ENCODE data around the gene PHACTR3.

PHACTR3 gene

DNA sequence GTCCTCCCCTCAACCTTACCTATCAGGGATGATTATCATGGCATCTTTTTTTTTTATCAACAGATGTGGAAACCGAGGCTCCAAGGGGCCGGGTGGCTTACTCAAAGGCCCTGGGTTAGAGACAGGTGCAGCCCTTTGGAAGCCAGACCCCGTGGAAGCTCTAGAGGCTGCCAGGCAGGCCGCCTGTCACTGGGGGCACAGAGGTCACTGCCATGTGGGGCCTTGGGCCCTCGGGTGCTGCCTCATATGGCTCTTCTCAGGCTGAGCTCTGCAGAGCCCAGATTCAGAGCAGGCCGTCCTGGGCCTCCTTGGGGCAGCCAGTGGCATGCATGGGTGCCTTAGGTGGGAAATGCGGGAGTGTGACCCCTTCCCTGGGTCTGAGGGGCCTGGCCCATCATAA lies 136.3 kb downstream of the PHACTR3 start:
- no peak for DNase-seq

DNA sequence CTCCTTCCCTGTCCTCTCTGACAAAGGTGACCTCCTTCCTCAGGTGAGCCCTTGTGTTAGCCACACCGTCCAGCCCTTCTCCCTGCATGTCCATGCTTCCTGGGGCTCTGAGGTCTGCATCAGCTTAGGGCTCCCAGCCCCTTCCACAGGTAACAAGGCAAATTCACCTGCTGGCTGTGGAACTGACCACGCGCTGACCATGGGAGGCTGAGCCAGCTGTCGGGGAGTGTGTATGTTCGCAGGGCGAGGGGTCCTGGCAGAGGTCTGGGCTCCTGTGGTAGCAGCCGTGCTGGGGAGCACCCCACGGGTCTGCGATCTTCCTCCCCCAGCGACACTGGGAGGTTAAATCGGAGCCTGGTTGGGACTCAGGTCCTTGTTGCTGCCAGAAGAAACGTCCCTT lies 136.7 kb downstream of the PHACTR3 start:
- DNase-seq, result no peak

- no peak for DNase-seq
These were observed 138.2 kb downstream of the PHACTR3 start for GRCh38 chr20:59742351-59743095.

GRCh38 chr20:59743308-59743707 lies 139.0 kb downstream of the PHACTR3 start:
- no peak for DNase-seq

DNA sequence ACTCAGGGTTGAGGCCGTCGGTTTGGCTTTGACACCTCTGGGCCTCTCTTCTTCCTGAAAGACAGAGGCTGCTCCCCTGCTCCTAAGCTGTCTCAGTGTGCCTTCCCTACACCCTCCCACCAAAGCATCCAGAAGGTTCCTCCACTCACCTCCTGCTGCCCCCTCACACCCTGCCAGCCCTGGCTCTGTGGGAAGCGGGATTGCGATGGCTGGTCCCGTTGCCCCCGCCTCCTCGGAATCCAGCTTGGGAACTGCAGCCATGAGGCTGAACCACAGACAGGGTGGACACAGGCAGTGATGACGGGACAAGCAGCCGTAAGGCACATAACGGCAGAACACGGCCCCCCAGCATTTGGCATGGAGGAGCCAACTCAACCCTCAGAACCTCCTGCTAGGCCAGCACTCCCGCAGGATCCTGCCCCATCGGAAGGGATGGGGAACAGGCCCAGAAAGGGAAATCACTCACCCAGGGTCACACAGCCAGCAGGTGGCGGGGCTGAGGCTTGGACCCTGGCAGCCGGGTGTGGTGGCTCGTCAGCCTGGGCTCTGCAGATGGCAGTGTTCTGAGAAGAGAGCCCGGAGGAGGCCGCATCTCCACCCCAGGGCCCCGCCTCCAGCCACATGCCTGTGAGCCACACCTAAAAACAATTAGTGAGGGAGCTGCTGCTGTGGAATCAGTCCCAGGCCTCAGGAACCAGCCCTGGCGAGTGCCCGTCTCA lies 139.6 kb downstream of the PHACTR3 start:
- DNase-seq, result peak; percentile 25 to 60

- DNase-seq, result no peak
These were observed 140.4 kb downstream of the PHACTR3 start for GRCh38 chr20:59744756-59745155.

DNA sequence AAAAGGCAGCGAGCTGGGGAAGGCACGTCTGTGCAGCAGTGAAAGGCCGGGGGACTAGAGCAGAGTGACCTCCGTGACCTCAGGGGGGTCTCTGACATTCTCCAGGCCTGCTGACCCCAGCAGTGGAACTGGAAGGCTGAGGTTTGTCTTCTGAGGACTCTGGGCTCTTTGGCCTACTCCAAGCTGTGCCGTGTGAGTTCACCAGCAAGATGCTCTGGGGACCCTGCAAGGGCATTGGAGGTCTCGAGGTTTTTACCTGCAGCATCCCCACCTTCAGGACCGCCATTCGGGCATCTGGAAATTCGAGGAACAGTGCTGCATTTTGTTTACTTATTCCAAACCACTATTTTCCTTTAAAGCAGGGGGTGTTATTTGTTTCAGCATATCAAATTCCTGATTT lies 140.9 kb downstream of the PHACTR3 start:
- no peak for DNase-seq

DNA sequence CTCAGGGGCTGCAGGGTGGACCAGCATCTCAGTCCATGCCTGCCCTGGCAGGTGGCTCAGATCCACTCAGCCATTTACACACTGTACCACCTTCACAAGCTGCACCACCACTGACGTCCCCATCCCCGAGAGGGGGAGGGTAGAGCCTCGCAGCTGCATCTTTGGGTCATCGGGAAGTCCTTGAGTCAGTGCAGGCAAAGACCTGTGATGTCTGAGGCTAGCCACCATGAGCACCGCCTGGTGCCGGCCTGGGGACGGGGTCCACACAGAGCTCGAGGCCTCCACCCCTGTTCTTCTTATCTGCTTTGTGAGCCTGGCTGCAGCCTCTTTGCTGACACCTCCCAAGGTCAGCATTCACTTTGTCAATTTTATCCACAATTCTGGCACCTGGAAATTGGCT lies 141.4 kb downstream of the PHACTR3 start:
- DNase-seq, result no peak

- DNase-seq, result no peak
These were observed 141.8 kb downstream of the PHACTR3 start for GRCh38 chr20:59746155-59746554.

DNA sequence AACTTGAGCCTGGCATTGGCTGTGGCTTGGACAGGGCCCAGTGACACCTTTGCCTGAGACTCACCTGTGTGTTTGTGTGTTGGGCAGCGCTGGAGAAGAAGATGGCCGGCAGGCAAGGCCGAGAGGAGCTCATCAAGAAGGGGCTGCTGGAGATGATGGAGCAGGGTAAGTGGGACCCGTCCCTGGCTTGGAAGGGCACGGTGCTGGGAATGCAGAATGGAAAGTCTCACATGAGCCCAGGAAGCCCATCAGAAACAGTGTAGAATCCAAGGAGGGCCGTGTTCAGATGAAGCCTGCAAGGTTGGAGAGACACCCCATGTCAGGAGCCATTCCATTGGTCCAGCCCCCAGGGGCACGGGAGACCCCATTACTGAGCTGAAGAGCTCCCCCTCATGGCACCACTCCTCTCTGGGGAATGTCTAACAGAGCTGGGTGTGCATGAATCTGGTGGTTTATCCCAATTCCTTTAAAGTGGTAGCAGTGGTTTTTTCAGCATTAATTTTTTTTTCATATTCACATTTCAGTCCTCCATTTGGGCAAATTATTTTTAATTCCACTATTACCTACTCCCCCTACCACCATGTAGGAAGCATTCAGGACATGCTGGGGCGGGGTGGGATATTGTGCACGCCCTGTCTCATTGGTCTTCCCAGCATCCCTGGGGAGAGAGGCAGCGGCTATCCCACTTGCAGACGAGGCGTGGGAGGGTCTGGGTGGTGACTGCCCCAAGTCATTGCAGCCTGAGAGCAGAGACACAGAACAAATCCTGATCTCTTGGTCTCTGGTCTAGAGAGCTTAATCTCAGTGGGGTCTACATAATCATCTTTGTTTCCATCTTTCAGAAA lies 143.6 kb downstream of the PHACTR3 start:
- no peak for DNase-seq

- no peak for DNase-seq
These were observed 144.4 kb downstream of the PHACTR3 start for GRCh38 chr20:59748619-59749191.

DNA sequence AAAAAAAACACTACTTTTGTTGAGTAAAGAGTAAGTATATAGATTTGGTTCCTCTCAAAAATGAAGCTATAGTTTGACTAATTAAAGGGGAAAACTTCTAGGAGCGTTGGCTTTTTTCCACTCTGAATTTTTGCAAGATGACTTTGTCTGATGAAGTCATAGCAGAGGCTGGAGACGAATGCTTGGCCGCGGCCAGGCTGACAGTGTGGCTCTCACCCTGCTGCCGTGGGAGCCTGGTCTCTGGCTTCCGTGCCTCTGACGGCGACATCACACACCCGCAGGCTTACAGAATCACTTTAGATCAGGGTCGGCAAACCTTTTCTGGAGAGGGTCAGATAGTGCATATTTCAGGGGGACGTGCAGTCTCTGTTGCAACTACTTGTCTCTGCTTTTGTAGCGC lies 145.0 kb downstream of the PHACTR3 start:
- DNase-seq, result no peak

DNA sequence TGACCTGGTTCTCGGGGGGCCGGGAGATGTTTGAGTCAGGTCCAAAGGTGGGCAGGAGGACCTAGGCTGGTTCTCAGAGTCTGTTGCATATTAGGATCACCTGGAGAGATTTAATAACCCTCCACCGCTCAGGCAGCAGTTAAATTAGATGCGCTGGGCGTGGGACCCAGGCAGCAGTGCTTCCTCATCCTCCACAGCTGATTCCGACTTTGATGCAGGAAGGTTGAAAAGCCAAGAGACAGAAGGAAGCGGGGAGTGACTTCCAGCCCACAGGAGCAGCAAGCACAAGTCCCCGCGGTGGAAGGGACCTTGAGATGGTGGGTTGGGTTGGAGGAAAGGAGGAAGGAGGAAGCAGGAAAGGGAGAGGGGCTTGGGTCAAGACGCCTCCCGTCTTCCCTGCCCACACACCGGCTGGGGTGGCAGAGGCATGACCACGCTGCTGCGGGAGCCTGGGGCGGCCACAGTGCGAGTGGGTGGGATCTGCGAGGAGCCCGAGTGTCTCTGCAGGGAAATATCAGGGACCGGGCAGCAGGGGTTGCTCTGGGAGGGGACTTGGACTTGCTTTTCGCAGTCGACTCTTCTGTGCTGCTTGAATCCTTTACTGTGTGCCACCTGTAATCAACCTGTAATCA lies 146.0 kb downstream of the PHACTR3 start:
- DNase-seq, result no peak

DNA sequence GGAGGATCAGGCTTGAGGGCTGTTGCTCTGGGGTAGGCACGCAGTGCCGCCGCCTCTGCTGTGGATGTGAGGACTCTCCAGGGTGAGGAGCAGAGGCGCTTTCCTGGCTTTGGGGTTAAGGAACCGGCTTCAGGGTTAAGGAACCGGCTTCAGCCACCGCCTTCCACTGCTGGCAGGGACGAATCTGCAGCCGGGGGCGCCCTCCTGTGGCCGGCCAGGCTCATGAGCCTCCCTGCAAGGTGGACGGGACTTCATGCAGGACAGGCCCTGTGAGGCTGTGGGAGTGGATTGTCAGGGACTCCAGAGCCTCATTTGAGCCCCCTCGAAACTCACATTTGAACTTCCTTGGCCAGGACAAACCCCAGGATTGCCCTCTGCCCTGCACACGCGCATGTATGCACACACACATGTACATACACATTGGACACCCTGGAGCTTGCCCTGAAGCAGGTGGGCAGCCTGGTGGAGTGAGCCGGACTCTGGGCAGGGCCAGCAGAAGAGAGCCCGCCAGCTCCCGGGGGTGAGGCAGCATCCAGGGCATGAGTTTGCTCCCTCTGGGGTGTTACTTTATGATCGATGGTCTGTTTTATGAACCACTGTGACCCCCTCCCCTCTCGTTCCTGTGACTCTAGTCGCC lies 146.9 kb downstream of the PHACTR3 start:
- DNase-seq, result peak; percentile 39 to 83

DNA sequence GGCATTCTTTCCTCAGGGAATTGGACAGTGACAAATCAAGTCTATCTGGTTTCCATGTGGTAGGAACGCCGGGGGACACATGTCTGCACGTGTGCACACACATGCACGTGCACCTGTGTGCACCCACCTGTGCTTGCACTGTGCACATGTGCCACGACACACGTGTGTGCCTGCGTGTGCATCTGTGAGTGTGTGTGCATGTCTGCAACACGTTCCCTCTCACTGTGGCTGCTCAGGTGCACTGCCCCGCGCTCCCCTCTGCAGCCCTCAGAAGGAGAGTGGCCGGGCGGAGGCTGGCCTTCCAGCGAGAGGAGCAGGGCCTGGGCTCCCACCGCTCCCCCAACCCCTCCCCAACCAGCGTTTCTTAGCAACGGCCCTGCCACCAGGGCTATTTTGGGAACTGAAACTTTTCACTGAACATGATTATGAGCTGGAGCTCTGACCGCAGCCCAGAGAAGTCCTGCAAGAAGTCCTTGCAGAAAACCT lies 147.8 kb downstream of the PHACTR3 start:
- DNase-seq, result peak in 1 of 2 experiments; percentile 48

DNA sequence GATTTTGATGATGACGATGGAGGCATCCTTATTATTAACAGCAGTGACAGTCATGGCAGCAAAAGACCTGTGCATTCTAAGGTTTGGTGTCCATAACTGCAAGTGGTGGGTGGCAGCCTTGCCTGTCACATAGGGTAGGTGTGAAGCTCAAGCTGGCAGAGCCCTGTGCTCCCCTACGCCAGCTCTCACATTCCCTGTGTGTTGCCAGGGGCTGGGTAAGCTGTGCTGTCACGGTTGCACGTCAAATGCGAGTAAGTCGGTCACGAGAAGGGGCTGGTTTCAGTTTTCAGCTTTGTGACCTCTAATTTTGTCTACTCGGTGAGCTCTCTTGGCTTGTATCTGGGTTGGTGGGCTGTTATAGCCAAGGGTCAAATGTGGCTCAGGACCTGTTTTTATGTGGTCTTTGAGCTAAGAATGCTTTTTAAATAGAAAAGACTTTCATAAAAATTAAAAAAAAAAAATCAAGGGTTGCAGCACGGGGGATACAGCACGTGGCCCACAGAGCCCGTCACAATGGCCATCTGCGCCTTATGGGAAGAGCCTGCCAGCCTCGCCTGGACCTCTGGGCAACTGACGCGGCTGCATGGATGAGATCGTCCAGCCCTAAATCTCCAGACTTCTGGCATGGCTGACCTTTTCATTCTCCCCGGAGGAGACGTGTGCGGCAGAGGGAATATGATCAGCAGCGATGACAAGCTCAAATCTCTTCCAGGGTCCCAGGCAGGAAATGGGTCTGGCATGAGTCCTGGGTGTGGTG lies 148.5 kb downstream of the PHACTR3 start:
- no peak for DNase-seq

DNA sequence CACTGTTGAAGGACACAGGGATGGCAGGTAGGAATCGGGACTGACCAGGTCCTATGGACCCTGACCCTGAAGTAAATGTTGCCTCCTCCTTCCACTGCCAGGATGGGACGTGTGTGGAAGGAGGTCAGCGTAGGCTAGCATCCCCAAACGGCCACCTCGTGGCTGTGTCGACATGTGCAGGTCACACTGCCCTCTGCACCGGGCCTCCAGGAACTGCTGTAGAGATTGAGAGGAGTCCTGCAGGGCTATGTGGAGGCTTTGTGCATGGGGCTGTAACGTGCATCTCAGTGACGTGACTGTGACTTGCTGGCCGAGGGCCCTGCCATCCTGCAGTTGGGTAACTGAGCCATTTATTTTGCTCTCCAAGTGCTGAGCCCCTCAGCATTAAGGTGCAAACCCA lies 149.5 kb downstream of the PHACTR3 start:
- no peak for DNase-seq

DNA sequence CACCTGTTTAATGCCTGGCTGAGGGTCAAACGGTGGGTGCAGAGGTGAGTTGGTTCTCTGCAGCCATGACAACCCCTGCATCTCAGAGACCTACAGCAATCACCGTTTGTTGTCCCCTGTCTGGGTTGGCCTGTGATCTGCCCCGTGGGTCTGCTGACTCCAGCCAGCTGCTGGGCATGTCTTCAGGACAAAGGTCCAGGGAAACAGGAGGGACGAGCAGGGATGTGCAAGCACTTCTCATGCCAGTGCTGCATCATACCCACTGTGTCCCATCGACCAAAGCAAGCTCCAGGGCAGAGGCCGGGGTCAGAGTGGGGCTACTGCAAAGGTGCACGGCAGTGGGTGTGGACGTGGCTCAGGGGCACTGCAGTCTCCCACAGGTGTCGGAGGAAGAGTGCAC lies 150.2 kb downstream of the PHACTR3 start:
- DNase-seq, result no peak

DNA sequence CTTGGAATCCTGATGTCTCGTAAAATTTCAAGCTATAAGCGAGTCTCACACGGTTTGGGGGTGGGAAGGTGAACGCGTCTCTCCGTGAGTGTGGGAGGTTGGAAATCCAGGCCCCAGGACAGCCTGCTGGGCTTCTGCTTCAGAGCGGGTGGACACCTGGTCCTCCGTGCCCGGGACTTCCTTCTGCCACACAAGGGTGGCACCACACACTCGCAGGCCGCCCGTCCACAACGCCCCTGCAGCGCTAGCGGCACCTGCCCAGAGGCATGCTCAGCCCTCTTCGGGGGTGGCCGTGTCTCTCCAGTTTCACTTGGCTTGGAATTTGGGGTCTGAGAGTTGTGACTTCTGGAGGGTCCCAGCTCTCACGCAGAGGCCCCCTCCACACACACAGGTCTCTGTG lies 151.9 kb downstream of the PHACTR3 start:
- no peak for DNase-seq

DNA sequence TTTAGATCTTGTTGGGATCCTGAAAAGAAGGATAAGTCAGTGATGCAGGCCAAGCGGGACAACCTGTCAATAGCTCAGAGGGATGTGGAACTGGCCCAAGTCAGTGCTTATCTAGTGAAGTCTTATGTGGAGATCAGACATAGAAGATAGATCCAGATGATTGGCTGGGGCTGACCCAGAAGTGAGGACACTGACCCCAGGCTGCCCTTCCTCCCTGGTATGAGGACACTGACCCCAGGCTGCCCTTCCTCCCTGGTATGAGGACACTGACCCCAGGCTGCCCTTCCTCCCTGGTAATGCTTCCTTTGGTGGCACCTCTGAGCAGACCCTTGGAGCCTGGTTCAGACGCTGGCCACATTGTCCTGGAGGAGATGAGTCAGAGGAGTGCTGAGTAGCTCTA lies 159.7 kb downstream of the PHACTR3 start:
- DNase-seq, result no peak

- DNase-seq, result no peak
These were observed 161.3 kb downstream of the PHACTR3 start for GRCh38 chr20:59765599-59766177.

Measured in NCI-H526 (cell line).